ENCODE data around the gene AGBL1. TPM values are rescaled to one million over a fixed set of nuclear protein-coding genes. Genes with fewer than 3 reads are reported as not detected.

The AGBL1 gene
- total RNA-seq, 1 experiment from 2014 or later: not detected

DNA sequence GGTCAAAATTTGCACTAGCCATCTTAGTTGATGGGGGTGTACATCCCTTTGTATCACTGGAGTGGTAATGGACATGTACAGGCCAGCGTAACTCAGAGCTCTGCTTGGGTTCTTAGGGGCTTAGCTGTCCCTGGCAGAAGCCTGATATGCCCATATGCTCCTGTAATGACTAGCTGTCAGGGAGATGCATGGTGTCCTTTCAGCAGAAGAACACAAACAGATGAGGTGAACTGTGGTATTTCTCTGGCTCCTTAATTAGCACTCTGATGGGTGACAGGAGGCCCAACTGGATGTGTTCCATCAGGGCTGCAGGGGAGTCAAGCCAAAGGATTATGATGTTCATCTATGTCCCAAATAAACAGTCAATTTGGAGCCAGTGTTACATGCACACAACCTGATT lies 774.5 kb downstream of the AGBL1 start:
- H3K14ac ChIP-seq (ENCODE audit: insufficient read depth, low read length): no peak overlapping the region
- Mint-ChIP-seq H3K9me3 (no peaks in the 10 kb centered on the region), H3K4me1 (0 out of 4 replicates have a peak, but pooled peaks cover 0 to 2% of the 10 kb centered on the region in 2 experiments), H3K36me3 (ENCODE audit: insufficient read depth in 1 of 3, low read depth in 3 of 3) (no peaks in the 10 kb centered on the region; a peak in 1 of 7 replicates), H3K27ac (no peak overlapping the region), H3K4me3 (no peak overlapping the region), H3K27me3 (ENCODE audit: low read depth) (no peaks in the 10 kb centered on the region)
- no peak overlapping the region for H2AK5ac ChIP-seq (ENCODE audit: insufficient read length, low read length)
- H2BK15ac ChIP-seq (ENCODE audit: low read depth, low read length): no peak overlapping the region
- no peak overlapping the region for H2AFZ ChIP-seq (ENCODE audit: low read length)
- WGBS (ENCODE audit: extremely low coverage, insufficient read length, low lambda C conversion rate): no CpG with 5 or more reads among the region's 1 CpG
- H3K18ac ChIP-seq (ENCODE audit: insufficient read length, low read depth, low read length): no peak overlapping the region
- H3K23ac ChIP-seq (ENCODE audit: insufficient read length, low read depth, low read length): no peak overlapping the region
- no peak overlapping the region for H2BK20ac ChIP-seq (ENCODE audit: low read depth, low read length, poor library complexity, severe bottlenecking)
- no peak overlapping the region for H2BK12ac ChIP-seq (ENCODE audit: insufficient read length, low read depth, low read length)
- H2BK120ac ChIP-seq (ENCODE audit: low read depth, low read length, poor library complexity, severe bottlenecking): no peak overlapping the region
- H3K9ac ChIP-seq (ENCODE audit: extremely low read depth, insufficient read length, low read length): no peak overlapping the region
- no peaks in the 10 kb centered on the region for H3K79me1 ChIP-seq (ENCODE audit: insufficient read depth, low read depth, low read length, poor library complexity, severe bottlenecking)
- no peaks in the 10 kb centered on the region for H3K4me1 ChIP-seq (ENCODE audit: insufficient read depth, low read length)
- no peak overlapping the region for H3K27ac ChIP-seq (ENCODE audit: insufficient read length, low read depth, low read length)
- H4K91ac ChIP-seq (ENCODE audit: insufficient read length, low read depth, low read length): no peak overlapping the region
- H3K23me2 ChIP-seq (ENCODE audit: insufficient read length, low read depth, low read length, poor library complexity, severe bottlenecking): no peaks in the 10 kb centered on the region
- H3T11ph ChIP-seq (ENCODE audit: low read length): no peak overlapping the region
- H4K8ac ChIP-seq (replicated peaks; ENCODE audit: insufficient read length, low read depth, low read length): no peak overlapping the region
- H3K9me3 ChIP-seq (ENCODE audit: control insufficient read depth, low read depth, low read length): no peaks in the 10 kb centered on the region
- no peaks in the 10 kb centered on the region for H4K20me1 ChIP-seq (ENCODE audit: control insufficient read depth, insufficient read depth, insufficient read length)
- no peaks in the 10 kb centered on the region for H3K79me2 ChIP-seq (ENCODE audit: insufficient read depth, low read length)
- no peak overlapping the region for H4K5ac ChIP-seq (ENCODE audit: insufficient read length, low read depth, low read length)
- no peak overlapping the region for H3K56ac ChIP-seq (ENCODE audit: insufficient read length, low read depth, low read length)
- no peak overlapping the region for H2BK5ac ChIP-seq (ENCODE audit: insufficient read length, low read length)
- no peak overlapping the region for H3K4ac ChIP-seq (ENCODE audit: low read depth, low read length)
- DNase-seq: no peak
- no peak overlapping the region for H3K4me2 ChIP-seq (ENCODE audit: insufficient read depth, insufficient read length, low read length)
- TF ChIP-seq, protein P1, sequence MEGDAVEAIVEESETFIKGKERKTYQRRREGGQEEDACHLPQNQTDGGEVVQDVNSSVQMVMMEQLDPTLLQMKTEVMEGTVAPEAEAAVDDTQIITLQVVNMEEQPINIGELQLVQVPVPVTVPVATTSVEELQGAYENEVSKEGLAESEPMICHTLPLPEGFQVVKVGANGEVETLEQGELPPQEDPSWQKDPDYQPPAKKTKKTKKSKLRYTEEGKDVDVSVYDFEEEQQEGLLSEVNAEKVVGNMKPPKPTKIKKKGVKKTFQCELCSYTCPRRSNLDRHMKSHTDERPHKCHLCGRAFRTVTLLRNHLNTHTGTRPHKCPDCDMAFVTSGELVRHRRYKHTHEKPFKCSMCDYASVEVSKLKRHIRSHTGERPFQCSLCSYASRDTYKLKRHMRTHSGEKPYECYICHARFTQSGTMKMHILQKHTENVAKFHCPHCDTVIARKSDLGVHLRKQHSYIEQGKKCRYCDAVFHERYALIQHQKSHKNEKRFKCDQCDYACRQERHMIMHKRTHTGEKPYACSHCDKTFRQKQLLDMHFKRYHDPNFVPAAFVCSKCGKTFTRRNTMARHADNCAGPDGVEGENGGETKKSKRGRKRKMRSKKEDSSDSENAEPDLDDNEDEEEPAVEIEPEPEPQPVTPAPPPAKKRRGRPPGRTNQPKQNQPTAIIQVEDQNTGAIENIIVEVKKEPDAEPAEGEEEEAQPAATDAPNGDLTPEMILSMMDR (conservative IDR thresholded peaks at IDR 0.05): no peak
- no peaks in the 10 kb centered on the region for H3K27me3 ChIP-seq (ENCODE audit: insufficient read depth, low read length)

All from H9 (cell line).